ENCODE results near the gene RBM8A.

GRCh38 chr1:145946477-145946986 lies 19.2 kb upstream of the RBM8A start:
- TF ChIP-seq, protein P1, sequence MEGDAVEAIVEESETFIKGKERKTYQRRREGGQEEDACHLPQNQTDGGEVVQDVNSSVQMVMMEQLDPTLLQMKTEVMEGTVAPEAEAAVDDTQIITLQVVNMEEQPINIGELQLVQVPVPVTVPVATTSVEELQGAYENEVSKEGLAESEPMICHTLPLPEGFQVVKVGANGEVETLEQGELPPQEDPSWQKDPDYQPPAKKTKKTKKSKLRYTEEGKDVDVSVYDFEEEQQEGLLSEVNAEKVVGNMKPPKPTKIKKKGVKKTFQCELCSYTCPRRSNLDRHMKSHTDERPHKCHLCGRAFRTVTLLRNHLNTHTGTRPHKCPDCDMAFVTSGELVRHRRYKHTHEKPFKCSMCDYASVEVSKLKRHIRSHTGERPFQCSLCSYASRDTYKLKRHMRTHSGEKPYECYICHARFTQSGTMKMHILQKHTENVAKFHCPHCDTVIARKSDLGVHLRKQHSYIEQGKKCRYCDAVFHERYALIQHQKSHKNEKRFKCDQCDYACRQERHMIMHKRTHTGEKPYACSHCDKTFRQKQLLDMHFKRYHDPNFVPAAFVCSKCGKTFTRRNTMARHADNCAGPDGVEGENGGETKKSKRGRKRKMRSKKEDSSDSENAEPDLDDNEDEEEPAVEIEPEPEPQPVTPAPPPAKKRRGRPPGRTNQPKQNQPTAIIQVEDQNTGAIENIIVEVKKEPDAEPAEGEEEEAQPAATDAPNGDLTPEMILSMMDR (IDR thresholded peaks at IDR 0.05; ENCODE audit: low read depth, low read length, poor library complexity, severe bottlenecking) = no peak
- no peak for TF ChIP-seq EZH2phosphoT487 (IDR thresholded peaks at IDR 0.05; ENCODE audit: borderline replicate concordance, low read length)
